Liver (tissue), 9 donors: Measurements from ENCODE around the gene BEST2. TPM values are rescaled to one million over a fixed set of nuclear protein-coding genes. Genes with fewer than 3 reads are reported as not detected.

Experiments used
- DNase-seq: peaks from one replicate; pipeline ENCODE4 v3.0.0-alpha.2; 2017; ENCODE audit warnings: low spot score
- H3K27ac ChIP-seq, 2 donors: one replicate each; pipeline ENCODE4 v1.7.0; 2013; ENCODE audit warnings: inconsistent platforms in 2 of 2, low read length in 2 of 2, control low read depth in 1 of 2, low read depth in 1 of 2, mild to moderate bottlenecking in 1 of 2
- H3K27me3 ChIP-seq, 4 donors: one replicate each; pipeline versions ENCODE4 v1.6.1 to v1.7.0; 2013; ENCODE audit warnings: low read length in 3 of 4, inconsistent platforms in 1 of 4, mild to moderate bottlenecking in 1 of 4, moderate library complexity in 1 of 4; ENCODE audit not compliant: control insufficient read depth in 4 of 4, insufficient read depth in 4 of 4
- H3K36me3 ChIP-seq, 4 donors: one replicate each; pipeline versions ENCODE4 v1.6.1 to v1.7.0; 2013; ENCODE audit warnings: low read length in 3 of 4, mild to moderate bottlenecking in 3 of 4, low read depth in 1 of 4, moderate library complexity in 1 of 4; ENCODE audit not compliant: control insufficient read depth in 4 of 4, insufficient read depth in 3 of 4
- H3K4me1 ChIP-seq, 4 donors: one replicate each; pipeline versions ENCODE4 v1.6.1 to v1.7.0; 2013; ENCODE audit warnings: low read length in 3 of 4, mild to moderate bottlenecking in 3 of 4, moderate library complexity in 1 of 4; ENCODE audit not compliant: control insufficient read depth in 4 of 4, insufficient read depth in 4 of 4
- H3K4me3 ChIP-seq, 3 donors: one replicate each; pipeline versions ENCODE4 v1.6.1 to v1.7.0; 2013; ENCODE audit warnings: low read length in 3 of 3, control low read depth in 1 of 3, low read depth in 1 of 3, mild to moderate bottlenecking in 1 of 3
- H3K9ac ChIP-seq, 2 donors: one replicate each; pipeline ENCODE4 v1.7.0; 2013; ENCODE audit warnings: low read length in 2 of 2, mild to moderate bottlenecking in 2 of 2, moderate library complexity in 2 of 2, control low read depth in 1 of 2, low read depth in 1 of 2
- H3K9me3 ChIP-seq, 4 donors: one replicate each; pipeline versions ENCODE4 v1.6.1 to v1.7.0; 2013; ENCODE audit warnings: low read length in 3 of 4; ENCODE audit not compliant: control insufficient read depth in 4 of 4
- EGR1 ChIP-seq, 2 donors: IDR thresholded peaks; 2 replicates each; pipeline ENCODE4 v1.6.1; 2016 to 2018; ENCODE audit warnings: antibody characterized with exemption in 2 of 2, low read depth in 2 of 2
- FOXA1 ChIP-seq: IDR thresholded peaks from 2 replicates; pipeline ENCODE4 v1.6.1; 2016; ENCODE audit warnings: antibody characterized with exemption
- FOXA2 ChIP-seq: IDR thresholded peaks from 2 replicates; pipeline ENCODE4 v1.6.1; 2016; ENCODE audit warnings: antibody characterized with exemption
- GABPA ChIP-seq, 2 donors: IDR thresholded peaks in 1 of 2; conservative IDR thresholded peaks in 1 of 2; 2 replicates each; pipeline ENCODE4 v1.6.1; 2016; ENCODE audit warnings: antibody characterized with exemption in 2 of 2, mild to moderate bottlenecking in 1 of 2, moderate library complexity in 1 of 2
- HNF4A ChIP-seq, 2 donors: conservative IDR thresholded peaks; 2 replicates each; pipeline ENCODE4 v1.6.1; 2016; ENCODE audit warnings: antibody characterized with exemption in 2 of 2, mild to moderate bottlenecking in 2 of 2
- HNF4G ChIP-seq: IDR thresholded peaks from 2 replicates; pipeline ENCODE4 v1.6.1; 2016; ENCODE audit warnings: antibody characterized with exemption
- JUND ChIP-seq, 2 donors: IDR thresholded peaks; 2 replicates each; pipeline ENCODE4 v1.6.1; 2016; ENCODE audit warnings: antibody characterized with exemption in 2 of 2
- NR2F2 ChIP-seq: IDR thresholded peaks from 2 replicates; pipeline ENCODE4 v1.6.1; 2016; ENCODE audit warnings: antibody characterized with exemption
- RXRA ChIP-seq, 2 donors: IDR thresholded peaks; 2 replicates each; pipeline ENCODE4 v1.6.1; 2017 to 2018; ENCODE audit warnings: antibody characterized with exemption in 2 of 2, mild to moderate bottlenecking in 1 of 2
- SP1 ChIP-seq: IDR thresholded peaks from 2 replicates; pipeline ENCODE4 v1.6.1; 2018; ENCODE audit warnings: antibody characterized with exemption, mild to moderate bottlenecking
- TAF1 ChIP-seq: conservative IDR thresholded peaks from 2 replicates; pipeline ENCODE4 v1.6.1; 2016; ENCODE audit warnings: antibody characterized with exemption, mild to moderate bottlenecking
- YY1 ChIP-seq: IDR thresholded peaks from 2 replicates; pipeline ENCODE4 v1.6.1; 2016; ENCODE audit warnings: antibody characterized with exemption, mild to moderate bottlenecking
- ZBTB33 ChIP-seq: IDR thresholded peaks from 2 replicates; pipeline ENCODE4 v1.6.1; 2016; ENCODE audit warnings: antibody characterized with exemption
- WGBS: extraction: QIAGEN DNeasy Blood & Tissue Kit; methylation state at CpG from one replicate; pipeline ENCODE4 v1.1.7; 2013; 5-methylcytosine and 5-hydroxymethylcytosine counted together
- polyA plus RNA-seq, 2 donors: library from polyadenylated mRNA; stranded (reverse) in 1 of 2; unstranded in 1 of 2; fragments of 200-250 nt in 1 of 2; fragments of >200 nt in 1 of 2; fragmentation: Nextera tagmentation in 1 of 2; extraction: Ambion mirVana in 1 of 2; gene quantifications; one replicate each; pipeline versions ENCODE4 v1.2.1 to v1.2.3, GENCODE V29; 2013 to 2015
- total RNA-seq, 2 donors: library from RNA; depleted of rRNA; stranded (reverse); fragments of >200 nt; gene quantifications; one replicate each; pipeline ENCODE4 v1.2.3, GENCODE V29; 2014
- TF ChIP-seq, protein P1 (sequence below): fragments of 150-350 bp; IDR thresholded peaks from 2 replicates; pipeline ENCODE4 v1.5.1; 2017; ENCODE audit warnings: improper control_type of control experiment, low read depth, low read length; ENCODE audit not compliant: missing input control
- TF ChIP-seq, protein P2 (sequence below): IDR thresholded peaks from 2 replicates; pipeline ENCODE4 v1.6.1; 2016; ENCODE audit warnings: antibody characterized with exemption, mild to moderate bottlenecking
- TF ChIP-seq, protein P3 (sequence below): IDR thresholded peaks from 2 replicates; pipeline ENCODE4 v1.6.1; 2016; ENCODE audit warnings: antibody characterized with exemption
- donor health status: healthy.
- donor health status: healthy.
- donor health status: healthy.
- donor health status: healthy.
- donor health status: healthy.

The BEST2 gene
- total and polyA plus RNA-seq, 4 donors: not detected

GRCh38 chr19:12770922-12771321 lies 19.3 kb downstream of the BEST2 start:
- Histone ChIP-seq H3K9ac (no peak overlapping the region), H3K4me3 (no peak overlapping the region), H3K27me3 (no peaks in the 10 kb centered on the region), H3K4me1 (peaks cover 5 to 12% (median 6%) of the 10 kb centered on the region in 4 donors), H3K9me3 (no peaks in the 10 kb centered on the region), H3K36me3 (peaks cover 6 to 26% (median 9%) of the 10 kb centered on the region in 4 donors), H3K27ac (no peak overlapping the region)
- DNase-seq: no peak
- WGBS: 99% methylated on average over 13 of the region's 13 CpGs
- no peak for TF ChIP-seq FOXA1
- TF ChIP-seq, protein P1, sequence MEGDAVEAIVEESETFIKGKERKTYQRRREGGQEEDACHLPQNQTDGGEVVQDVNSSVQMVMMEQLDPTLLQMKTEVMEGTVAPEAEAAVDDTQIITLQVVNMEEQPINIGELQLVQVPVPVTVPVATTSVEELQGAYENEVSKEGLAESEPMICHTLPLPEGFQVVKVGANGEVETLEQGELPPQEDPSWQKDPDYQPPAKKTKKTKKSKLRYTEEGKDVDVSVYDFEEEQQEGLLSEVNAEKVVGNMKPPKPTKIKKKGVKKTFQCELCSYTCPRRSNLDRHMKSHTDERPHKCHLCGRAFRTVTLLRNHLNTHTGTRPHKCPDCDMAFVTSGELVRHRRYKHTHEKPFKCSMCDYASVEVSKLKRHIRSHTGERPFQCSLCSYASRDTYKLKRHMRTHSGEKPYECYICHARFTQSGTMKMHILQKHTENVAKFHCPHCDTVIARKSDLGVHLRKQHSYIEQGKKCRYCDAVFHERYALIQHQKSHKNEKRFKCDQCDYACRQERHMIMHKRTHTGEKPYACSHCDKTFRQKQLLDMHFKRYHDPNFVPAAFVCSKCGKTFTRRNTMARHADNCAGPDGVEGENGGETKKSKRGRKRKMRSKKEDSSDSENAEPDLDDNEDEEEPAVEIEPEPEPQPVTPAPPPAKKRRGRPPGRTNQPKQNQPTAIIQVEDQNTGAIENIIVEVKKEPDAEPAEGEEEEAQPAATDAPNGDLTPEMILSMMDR: no peak
- no peak for TF ChIP-seq TAF1
- TF ChIP-seq, protein P2, sequence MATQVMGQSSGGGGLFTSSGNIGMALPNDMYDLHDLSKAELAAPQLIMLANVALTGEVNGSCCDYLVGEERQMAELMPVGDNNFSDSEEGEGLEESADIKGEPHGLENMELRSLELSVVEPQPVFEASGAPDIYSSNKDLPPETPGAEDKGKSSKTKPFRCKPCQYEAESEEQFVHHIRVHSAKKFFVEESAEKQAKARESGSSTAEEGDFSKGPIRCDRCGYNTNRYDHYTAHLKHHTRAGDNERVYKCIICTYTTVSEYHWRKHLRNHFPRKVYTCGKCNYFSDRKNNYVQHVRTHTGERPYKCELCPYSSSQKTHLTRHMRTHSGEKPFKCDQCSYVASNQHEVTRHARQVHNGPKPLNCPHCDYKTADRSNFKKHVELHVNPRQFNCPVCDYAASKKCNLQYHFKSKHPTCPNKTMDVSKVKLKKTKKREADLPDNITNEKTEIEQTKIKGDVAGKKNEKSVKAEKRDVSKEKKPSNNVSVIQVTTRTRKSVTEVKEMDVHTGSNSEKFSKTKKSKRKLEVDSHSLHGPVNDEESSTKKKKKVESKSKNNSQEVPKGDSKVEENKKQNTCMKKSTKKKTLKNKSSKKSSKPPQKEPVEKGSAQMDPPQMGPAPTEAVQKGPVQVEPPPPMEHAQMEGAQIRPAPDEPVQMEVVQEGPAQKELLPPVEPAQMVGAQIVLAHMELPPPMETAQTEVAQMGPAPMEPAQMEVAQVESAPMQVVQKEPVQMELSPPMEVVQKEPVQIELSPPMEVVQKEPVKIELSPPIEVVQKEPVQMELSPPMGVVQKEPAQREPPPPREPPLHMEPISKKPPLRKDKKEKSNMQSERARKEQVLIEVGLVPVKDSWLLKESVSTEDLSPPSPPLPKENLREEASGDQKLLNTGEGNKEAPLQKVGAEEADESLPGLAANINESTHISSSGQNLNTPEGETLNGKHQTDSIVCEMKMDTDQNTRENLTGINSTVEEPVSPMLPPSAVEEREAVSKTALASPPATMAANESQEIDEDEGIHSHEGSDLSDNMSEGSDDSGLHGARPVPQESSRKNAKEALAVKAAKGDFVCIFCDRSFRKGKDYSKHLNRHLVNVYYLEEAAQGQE: no peak
- TF ChIP-seq YY1: no peak
- no peak for TF ChIP-seq EGR1 (IDR thresholded peaks at IDR 0.05; ENCODE audit: low read depth in 2 of 2)
- no peak for TF ChIP-seq JUND (IDR thresholded peaks at IDR 0.05)
- TF ChIP-seq NR2F2: no peak
- no peak for TF ChIP-seq FOXA2
- no peak for TF ChIP-seq HNF4G
- no peak for TF ChIP-seq HNF4A (conservative IDR thresholded peaks at IDR 0.05)

DNA sequence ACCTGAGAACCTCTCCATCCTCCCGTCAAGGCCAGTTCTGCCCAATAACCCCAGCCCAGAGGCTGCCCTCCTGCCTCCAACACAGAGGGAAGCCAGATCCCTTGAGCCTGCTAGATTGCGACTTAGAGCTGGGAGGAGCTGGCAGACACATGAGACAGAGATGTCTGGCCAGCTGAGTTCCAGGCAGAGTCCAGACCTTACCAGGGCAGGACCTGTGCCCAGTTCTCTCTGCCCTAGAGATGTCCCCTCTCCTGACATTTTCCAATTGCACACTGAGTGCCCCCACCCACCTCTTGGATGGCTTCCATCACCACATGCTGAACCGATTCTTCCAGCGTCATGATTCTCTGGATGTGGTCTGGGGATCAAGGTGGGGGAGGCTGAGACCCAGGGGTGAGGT lies 20.7 kb downstream of the BEST2 start:
- Histone ChIP-seq H3K36me3 (peaks cover 6 to 26% (median 7%) of the 10 kb centered on the region in 4 donors), H3K27ac (no peak overlapping the region), H3K9ac (no peak overlapping the region), H3K27me3 (no peaks in the 10 kb centered on the region), H3K9me3 (no peaks in the 10 kb centered on the region), H3K4me3 (no peak overlapping the region), H3K4me1 (peaks cover 5 to 11% (median 7%) of the 10 kb centered on the region in 4 donors)
- no peak for DNase-seq
- TF ChIP-seq TAF1 (no peak), GABPA (IDR thresholded peaks at IDR 0.05 in 1 of 2, conservative IDR thresholded peaks at IDR 0.05 in 1 of 2) (no peak), FOXA2 (no peak), YY1 (no peak), HNF4G (no peak), ZBTB33 (no peak), SP1 (no peak), RXRA (IDR thresholded peaks at IDR 0.05) (no peak)
- TF ChIP-seq, protein P1: no peak
- TF ChIP-seq, protein P3, sequence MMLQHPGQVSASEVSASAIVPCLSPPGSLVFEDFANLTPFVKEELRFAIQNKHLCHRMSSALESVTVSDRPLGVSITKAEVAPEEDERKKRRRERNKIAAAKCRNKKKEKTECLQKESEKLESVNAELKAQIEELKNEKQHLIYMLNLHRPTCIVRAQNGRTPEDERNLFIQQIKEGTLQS: no peak
- WGBS: 84% methylated on average over 4 of the region's 4 CpGs
